ENCODE measurements around the gene JAKMIP3. TPM values are rescaled to one million over a fixed set of nuclear protein-coding genes. Genes with fewer than 3 reads are reported as not detected.

The JAKMIP3 gene
- polyA plus RNA-seq, 3 donors = 0.20 TPM; not detected in 2

- intact Hi-C loops (cut with micrococcal nuclease) = no loop called here
- no peaks in the 10 kb centered on the region for H3K36me3 Mint-ChIP-seq
- 83% methylated on average over 25 of the region's 42 CpGs for WGBS (ENCODE audit: insufficient coverage)
- no peak overlapping the region for H3K4me3 Mint-ChIP-seq
- Histone ChIP-seq H3K4me3 (replicated peaks in 1 of 3; ENCODE audit: low read depth in 2 of 3, low read length in 3 of 3) (no peak overlapping the region), H3K36me3 (replicated peaks in 1 of 2; ENCODE audit: control insufficient read depth in 1 of 2, insufficient read depth in 2 of 2, low read length in 2 of 2) (no peaks in the 10 kb centered on the region), H3K9me3 (replicated peaks in 1 of 2; ENCODE audit: control insufficient read depth in 1 of 2, insufficient read depth in 1 of 2, low read length in 2 of 2) (peaks cover 18 to 23% of the 10 kb centered on the region in 2 donors), H3K79me2 (ENCODE audit: insufficient read depth, low read length) (no peaks in the 10 kb centered on the region), H2AFZ (ENCODE audit: insufficient read depth, low read depth, low read length, poor library complexity, severe bottlenecking) (no peak overlapping the region), H3K27me3 (ENCODE audit: control insufficient read depth in 2 of 2, insufficient read depth in 2 of 2, low read length in 2 of 2) (peaks cover 0 to 7% of the 10 kb centered on the region in 2 donors), H3K9ac (ENCODE audit: insufficient read depth, low read length, poor library complexity, severe bottlenecking) (no peak overlapping the region), H3K27ac (ENCODE audit: low read depth in 1 of 2, low read length in 2 of 2) (no peak overlapping the region), H3K4me2 (replicated peaks; ENCODE audit: extremely low read depth, low read length, poor library complexity, severe bottlenecking) (no peak overlapping the region), H4K20me1 (ENCODE audit: insufficient read depth, low read length) (no peaks in the 10 kb centered on the region), H3K4me1 (ENCODE audit: control insufficient read depth in 1 of 2, insufficient read depth in 2 of 2, low read length in 2 of 2) (no peaks in the 10 kb centered on the region)
- H3K27ac Mint-ChIP-seq = no peak overlapping the region
- peaks cover 18 to 19% (median 19%) of the 10 kb centered on the region in 3 donors for H3K27me3 Mint-ChIP-seq (ENCODE audit: low read depth in 3 of 3)
- DNase-seq = no peak
- H3K4me1 Mint-ChIP-seq = no peaks in the 10 kb centered on the region
- no peak for TF ChIP-seq CTCF (IDR thresholded peaks at IDR 0.05)
- H3K9me3 Mint-ChIP-seq = peaks cover 8 to 29% (median 21%) of the 10 kb centered on the region in 7 donors
Observed at GRCh38 chr10:132047575-132048293, 18.0 kb upstream of the JAKMIP3 start.

- H3K79me2 ChIP-seq (ENCODE audit: insufficient read depth, low read length) = no peaks in the 10 kb centered on the region
- peaks cover 10 to 35% (median 26%) of the 10 kb centered on the region in 7 donors for H3K9me3 Mint-ChIP-seq
- intact Hi-C loops (cut with micrococcal nuclease) = no loop called here
- no peak overlapping the region for H3K9ac ChIP-seq (ENCODE audit: insufficient read depth, low read length, poor library complexity, severe bottlenecking)
- H3K27me3 Mint-ChIP-seq (ENCODE audit: low read depth in 3 of 3) = peaks cover 16 to 20% (median 16%) of the 10 kb centered on the region in 3 donors
- H3K4me3 ChIP-seq (replicated peaks in 1 of 3; ENCODE audit: low read depth in 2 of 3, low read length in 3 of 3) = no peak overlapping the region
- H3K4me2 ChIP-seq (replicated peaks; ENCODE audit: extremely low read depth, low read length, poor library complexity, severe bottlenecking) = no peak overlapping the region
- no peak overlapping the region for H3K27ac ChIP-seq (ENCODE audit: low read depth in 1 of 2, low read length in 2 of 2)
- H3K27me3 ChIP-seq (ENCODE audit: control insufficient read depth in 2 of 2, insufficient read depth in 2 of 2, low read length in 2 of 2) = peaks cover 0 to 7% of the 10 kb centered on the region in 2 donors
- TF ChIP-seq CTCF (IDR thresholded peaks at IDR 0.05) = no peak
- H3K4me1 ChIP-seq (ENCODE audit: control insufficient read depth in 1 of 2, insufficient read depth in 2 of 2, low read length in 2 of 2) = no peaks in the 10 kb centered on the region
- WGBS (ENCODE audit: insufficient coverage) = 76% methylated on average over 4 of the region's 7 CpGs
- peaks cover 23 to 28% of the 10 kb centered on the region in 2 donors for H3K9me3 ChIP-seq (replicated peaks in 1 of 2; ENCODE audit: control insufficient read depth in 1 of 2, insufficient read depth in 1 of 2, low read length in 2 of 2)
- no peak overlapping the region for H2AFZ ChIP-seq (ENCODE audit: insufficient read depth, low read depth, low read length, poor library complexity, severe bottlenecking)
- H3K36me3 Mint-ChIP-seq = no peaks in the 10 kb centered on the region
- H4K20me1 ChIP-seq (ENCODE audit: insufficient read depth, low read length) = no peaks in the 10 kb centered on the region
- H3K36me3 ChIP-seq (replicated peaks in 1 of 2; ENCODE audit: control insufficient read depth in 1 of 2, insufficient read depth in 2 of 2, low read length in 2 of 2) = no peaks in the 10 kb centered on the region
- no peak overlapping the region for H3K4me3 Mint-ChIP-seq
- H3K27ac Mint-ChIP-seq = no peak overlapping the region
- no peaks in the 10 kb centered on the region for H3K4me1 Mint-ChIP-seq
- no peak for DNase-seq
Observed at GRCh38 chr10:132048294-132048667, 17.5 kb upstream of the JAKMIP3 start.
